SK-N-MC (cell line): ENCODE results near the gene SLC9A9.
A peak's percentile ranks its signal among the peaks of the same experiment; 100 is the strongest.

ENCODE experiments used
- DNase-seq: peaks from one replicate; pipeline ENCODE4 v3.0.0-alpha.2; 2011; ENCODE audit warnings: low read depth, low spot score
- H3K27ac ChIP-seq: fragments of 200-600 bp; sonication (generic); 2 replicates; pipeline ENCODE4 v1.5.1; 2016; ENCODE audit warnings: mixed run types
- H3K36me3 ChIP-seq: fragments of 200-600 bp; sonication (generic); 2 replicates; pipeline ENCODE4 v1.6.1; 2017; ENCODE audit warnings: antibody characterized with exemption, low read length, mixed read lengths; ENCODE audit not compliant: insufficient read depth
- H3K4me3 ChIP-seq: fragments of 200-600 bp; sonication (generic); 2 replicates; pipeline ENCODE4 v1.5.1; 2016
- H3K9ac ChIP-seq: fragments of 200-600 bp; sonication (generic); 2 replicates; pipeline ENCODE4 v1.8.0; 2017; ENCODE audit warnings: mixed run types, mixed read lengths; ENCODE audit not compliant: insufficient read length
- H3K9me3 ChIP-seq: fragments of 200-600 bp; sonication (generic); 2 replicates; pipeline ENCODE4 v1.6.1; 2017; ENCODE audit warnings: low read depth, mild to moderate bottlenecking, antibody characterized with exemption, low read length, moderate library complexity, mixed read lengths
- EZH2 ChIP-seq: fragments of 200-600 bp; sonication (generic); IDR thresholded peaks from one replicate; pipeline ENCODE4 v1.6.1; 2017; ENCODE audit warnings: antibody characterized with exemption
- FOXP2 ChIP-seq: optimal IDR thresholded peaks from 2 replicates; pipeline ENCODE3; 2011; ENCODE audit warnings: mild to moderate bottlenecking, moderate library complexity; ENCODE audit not compliant: insufficient read depth; ENCODE audit errors: extremely low read length, control extremely low read depth
- POLR2AphosphoS5 ChIP-seq: IDR thresholded peaks from 2 replicates; pipeline ENCODE4 v1.6.1; 2012; ENCODE audit warnings: mild to moderate bottlenecking, low read depth, low read length, borderline replicate concordance

Gene SLC9A9

GRCh38 chr3:143850877-143851276, 2.6 kb upstream of the SLC9A9 start:
- DNase-seq: no peak
- Histone ChIP-seq H3K36me3 (no peaks in the 10 kb centered on the region), H3K9me3 (no peaks in the 10 kb centered on the region), H3K9ac (no peak overlapping the region), H3K27ac (no peak overlapping the region), H3K4me3 (no peak overlapping the region)
- TF ChIP-seq POLR2AphosphoS5 (no peak), FOXP2 (no peak), EZH2 (no peak)

DNA sequence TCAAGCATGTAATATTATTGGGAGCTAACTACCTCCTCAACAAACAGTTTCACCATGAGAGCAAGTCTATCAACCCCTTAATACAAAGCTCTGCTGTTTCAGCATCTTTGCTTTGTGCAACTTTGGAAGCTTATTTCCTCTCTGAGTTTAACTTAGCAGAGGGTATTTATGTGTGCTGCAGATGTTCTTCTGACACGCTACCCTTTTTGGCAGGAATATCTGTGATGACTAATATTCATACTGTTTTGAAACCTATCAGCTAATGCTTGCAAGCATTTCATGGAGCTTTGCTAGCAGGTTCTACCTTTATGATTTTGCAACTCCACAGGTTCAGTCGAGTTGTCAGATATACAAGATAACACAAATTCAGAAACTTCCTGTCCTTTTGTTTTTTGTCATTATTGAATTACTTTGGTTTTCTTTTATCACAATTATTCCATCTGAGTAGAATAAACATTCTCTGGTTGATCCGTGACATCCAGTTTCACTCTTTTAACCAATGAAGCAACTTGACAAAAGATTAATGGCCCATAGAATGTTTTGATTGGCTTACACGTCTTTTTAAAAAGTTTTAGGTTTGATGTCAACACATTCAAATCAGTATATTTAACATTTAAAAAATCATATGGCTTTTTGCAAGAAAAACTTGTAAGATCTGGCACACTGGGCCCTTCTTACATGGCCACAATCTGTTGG, 1.7 kb upstream of the SLC9A9 start:
- DNase-seq: peak; percentile 76

GRCh38 chr3:143848704-143849103, 436 bp upstream of the SLC9A9 start:
- Histone ChIP-seq H3K4me3 (peak overlapping the region; percentile 82), H3K9ac (peak overlapping the region; percentile 64)

More for the DNA sequence above, 1.7 kb upstream of the SLC9A9 start:
- Histone ChIP-seq H3K9me3 (no peaks in the 10 kb centered on the region), H3K36me3 (no peaks in the 10 kb centered on the region), H3K4me3 (peak overlapping the region; percentile 38), H3K27ac (peak overlapping the region; percentile 51), H3K9ac (no peak overlapping the region)
- TF ChIP-seq POLR2AphosphoS5 (peak; percentile 33; the same call in 1 of the 2 replicates), EZH2 (no peak), FOXP2 (peak; percentile 26)

GRCh38 chr3:143843587-143843986, 4.7 kb downstream of the SLC9A9 start:
- no peak overlapping the region for H3K9ac ChIP-seq
- no peak overlapping the region for H3K4me3 ChIP-seq
- no peak overlapping the region for H3K27ac ChIP-seq
- TF ChIP-seq EZH2 (no peak), POLR2AphosphoS5 (no peak), FOXP2 (no peak)
- no peaks in the 10 kb centered on the region for H3K36me3 ChIP-seq
- no peaks in the 10 kb centered on the region for H3K9me3 ChIP-seq
- no peak for DNase-seq

More at GRCh38 chr3:143848704-143849103, 436 bp upstream of the SLC9A9 start:
- TF ChIP-seq FOXP2 (no peak), POLR2AphosphoS5 (no peak), EZH2 (no peak)
- peak overlapping the region; percentile 37; the same call in 1 of the 2 replicates for H3K27ac ChIP-seq
- H3K9me3 ChIP-seq: no peaks in the 10 kb centered on the region
- H3K36me3 ChIP-seq: no peaks in the 10 kb centered on the region
- DNase-seq: no peak

GRCh38 chr3:143840636-143841035, 7.6 kb downstream of the SLC9A9 start:
- H3K27ac ChIP-seq: no peak overlapping the region
- H3K9me3 ChIP-seq: no peaks in the 10 kb centered on the region
- no peak overlapping the region for H3K9ac ChIP-seq
- H3K4me3 ChIP-seq: no peak overlapping the region
- DNase-seq: no peak
- no peaks in the 10 kb centered on the region for H3K36me3 ChIP-seq
- TF ChIP-seq POLR2AphosphoS5 (no peak), EZH2 (no peak), FOXP2 (no peak)

DNA sequence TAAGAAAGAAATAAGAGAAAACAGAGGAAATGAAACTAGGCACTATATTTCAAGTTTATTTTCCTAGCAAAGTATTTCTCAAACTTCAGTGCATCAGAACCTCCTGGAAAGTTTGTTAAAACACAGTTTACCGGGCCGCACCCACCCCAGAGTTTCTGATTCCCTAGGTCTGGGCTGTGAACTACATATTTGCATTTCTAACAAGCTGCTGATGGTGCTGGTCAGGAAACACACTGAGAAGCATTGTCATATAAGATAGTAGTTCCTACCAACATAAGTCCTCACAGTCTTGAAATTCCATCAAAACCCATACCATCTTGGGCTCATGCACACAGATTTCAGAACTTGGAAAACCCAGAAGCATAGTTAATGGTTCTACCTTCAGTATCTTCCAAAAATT, 8.3 kb downstream of the SLC9A9 start:
- TF ChIP-seq FOXP2 (no peak), POLR2AphosphoS5 (no peak), EZH2 (no peak)
- Histone ChIP-seq H3K4me3 (no peak overlapping the region), H3K9me3 (no peaks in the 10 kb centered on the region), H3K9ac (no peak overlapping the region), H3K36me3 (no peaks in the 10 kb centered on the region), H3K27ac (no peak overlapping the region)
- no peak for DNase-seq

GRCh38 chr3:143837076-143837475, 11.2 kb downstream of the SLC9A9 start:
- no peak overlapping the region for H3K4me3 ChIP-seq
- no peak for DNase-seq
- no peaks in the 10 kb centered on the region for H3K36me3 ChIP-seq
- H3K27ac ChIP-seq: no peak overlapping the region
- H3K9ac ChIP-seq: no peak overlapping the region
- no peak for TF ChIP-seq FOXP2
- no peak for TF ChIP-seq EZH2
- TF ChIP-seq POLR2AphosphoS5: no peak
- H3K9me3 ChIP-seq: no peaks in the 10 kb centered on the region

- TF ChIP-seq EZH2: no peak
- H3K9me3 ChIP-seq: no peaks in the 10 kb centered on the region
- no peak overlapping the region for H3K27ac ChIP-seq
- no peak overlapping the region for H3K9ac ChIP-seq
- no peaks in the 10 kb centered on the region for H3K36me3 ChIP-seq
- no peak overlapping the region for H3K4me3 ChIP-seq
- DNase-seq: no peak
Measured at GRCh38 chr3:143835312-143835711, 13.0 kb downstream of the SLC9A9 start.

- no peaks in the 10 kb centered on the region for H3K36me3 ChIP-seq
- TF ChIP-seq FOXP2 (no peak), EZH2 (no peak), POLR2AphosphoS5 (no peak)
- no peak overlapping the region for H3K27ac ChIP-seq
- H3K9ac ChIP-seq: no peak overlapping the region
- no peaks in the 10 kb centered on the region for H3K9me3 ChIP-seq
- no peak overlapping the region for H3K4me3 ChIP-seq
- no peak for DNase-seq
Measured at GRCh38 chr3:143832433-143832832, 15.8 kb downstream of the SLC9A9 start.
